Epithelial cell of proximal tubule (primary cell): ENCODE results near the gene HSPA6. TPM values are rescaled to one million over a fixed set of nuclear protein-coding genes. Genes with fewer than 3 reads are reported as not detected.
"Not testable (repeated sequence)": the region's sequence is repeated elsewhere in the genome, so short reads cannot be mapped to it uniquely, and the experiment has no call there.

ENCODE experiments used
- DNase-seq: peaks from one replicate; pipeline ENCODE4 v3.0.0-alpha.2; 2011; ENCODE audit warnings: low read depth
- H3K4me3 ChIP-seq: 2 replicates; pipeline ENCODE4 v1.5.1; 2011; ENCODE audit warnings: low read depth, mild to moderate bottlenecking, low read length
- CTCF ChIP-seq: conservative IDR thresholded peaks from 2 replicates; pipeline ENCODE4 v1.5.1; 2012; ENCODE audit warnings: low read depth, mild to moderate bottlenecking, low read length
- total RNA-seq: library from RNA; depleted of rRNA; stranded (reverse); fragments of >200 nt; gene quantifications from 2 replicates; pipeline ENCODE4 v1.2.3, GENCODE V29; 2015

HSPA6 gene
- total RNA-seq, 1 donor from 2014 or later: 0.12 TPM

DNA sequence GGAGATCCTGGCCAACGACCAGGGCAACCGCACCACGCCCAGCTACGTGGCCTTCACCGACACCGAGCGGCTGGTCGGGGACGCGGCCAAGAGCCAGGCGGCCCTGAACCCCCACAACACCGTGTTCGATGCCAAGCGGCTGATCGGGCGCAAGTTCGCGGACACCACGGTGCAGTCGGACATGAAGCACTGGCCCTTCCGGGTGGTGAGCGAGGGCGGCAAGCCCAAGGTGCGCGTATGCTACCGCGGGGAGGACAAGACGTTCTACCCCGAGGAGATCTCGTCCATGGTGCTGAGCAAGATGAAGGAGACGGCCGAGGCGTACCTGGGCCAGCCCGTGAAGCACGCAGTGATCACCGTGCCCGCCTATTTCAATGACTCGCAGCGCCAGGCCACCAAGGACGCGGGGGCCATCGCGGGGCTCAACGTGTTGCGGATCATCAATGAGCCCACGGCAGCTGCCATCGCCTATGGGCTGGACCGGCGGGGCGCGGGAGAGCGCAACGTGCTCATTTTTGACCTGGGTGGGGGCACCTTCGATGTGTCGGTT is 477 bp downstream of the HSPA6 start:
- peak overlapping the region; percentile 28 for H3K4me3 ChIP-seq
- DNase-seq: not testable (repeated sequence)

- H3K4me3 ChIP-seq, DNase-seq: not testable (repeated sequence)
These were observed 981 bp downstream of the HSPA6 start for GRCh38 chr1:161525321-161525720.

DNA sequence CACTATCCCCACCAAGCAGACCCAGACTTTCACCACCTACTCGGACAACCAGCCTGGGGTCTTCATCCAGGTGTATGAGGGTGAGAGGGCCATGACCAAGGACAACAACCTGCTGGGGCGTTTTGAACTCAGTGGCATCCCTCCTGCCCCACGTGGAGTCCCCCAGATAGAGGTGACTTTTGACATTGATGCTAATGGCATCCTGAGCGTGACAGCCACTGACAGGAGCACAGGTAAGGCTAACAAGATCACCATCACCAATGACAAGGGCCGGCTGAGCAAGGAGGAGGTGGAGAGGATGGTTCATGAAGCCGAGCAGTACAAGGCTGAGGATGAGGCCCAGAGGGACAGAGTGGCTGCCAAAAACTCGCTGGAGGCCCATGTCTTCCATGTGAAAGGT is 1.6 kb downstream of the HSPA6 start:
- H3K4me3 ChIP-seq, DNase-seq: not testable (repeated sequence)

- H3K4me3 ChIP-seq: not testable (repeated sequence)
These were observed 4.2 kb downstream of the HSPA6 start for GRCh38 chr1:161528550-161528949.

GRCh38 chr1:161529463-161530104 is 5.2 kb downstream of the HSPA6 start:
- peak overlapping the region; percentile 62 for H3K4me3 ChIP-seq
- DNase-seq: not testable (repeated sequence)

More at GRCh38 chr1:161528550-161528949, 4.2 kb downstream of the HSPA6 start:
- DNase-seq: not testable (repeated sequence)

DNA sequence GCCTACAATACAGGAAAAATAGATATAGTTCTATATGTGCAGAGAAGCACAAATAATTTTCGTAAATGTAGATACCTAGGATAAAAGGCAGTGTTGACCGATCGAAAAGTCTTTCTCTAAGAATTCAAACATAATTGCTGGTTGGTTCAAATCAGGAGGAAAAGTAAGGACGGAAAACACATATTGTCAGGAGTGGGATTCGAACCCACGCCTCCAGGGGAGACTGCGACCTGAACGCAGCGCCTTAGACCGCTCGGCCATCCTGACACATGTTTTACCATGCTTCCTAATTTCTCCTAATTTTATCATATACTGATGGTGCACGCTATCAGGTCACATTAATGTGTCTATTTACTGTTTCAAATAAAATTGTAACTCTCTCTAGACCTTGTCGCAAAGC is 5.8 kb downstream of the HSPA6 start:
- not testable (repeated sequence) for DNase-seq
- peak overlapping the region; percentile 62 for H3K4me3 ChIP-seq

DNA sequence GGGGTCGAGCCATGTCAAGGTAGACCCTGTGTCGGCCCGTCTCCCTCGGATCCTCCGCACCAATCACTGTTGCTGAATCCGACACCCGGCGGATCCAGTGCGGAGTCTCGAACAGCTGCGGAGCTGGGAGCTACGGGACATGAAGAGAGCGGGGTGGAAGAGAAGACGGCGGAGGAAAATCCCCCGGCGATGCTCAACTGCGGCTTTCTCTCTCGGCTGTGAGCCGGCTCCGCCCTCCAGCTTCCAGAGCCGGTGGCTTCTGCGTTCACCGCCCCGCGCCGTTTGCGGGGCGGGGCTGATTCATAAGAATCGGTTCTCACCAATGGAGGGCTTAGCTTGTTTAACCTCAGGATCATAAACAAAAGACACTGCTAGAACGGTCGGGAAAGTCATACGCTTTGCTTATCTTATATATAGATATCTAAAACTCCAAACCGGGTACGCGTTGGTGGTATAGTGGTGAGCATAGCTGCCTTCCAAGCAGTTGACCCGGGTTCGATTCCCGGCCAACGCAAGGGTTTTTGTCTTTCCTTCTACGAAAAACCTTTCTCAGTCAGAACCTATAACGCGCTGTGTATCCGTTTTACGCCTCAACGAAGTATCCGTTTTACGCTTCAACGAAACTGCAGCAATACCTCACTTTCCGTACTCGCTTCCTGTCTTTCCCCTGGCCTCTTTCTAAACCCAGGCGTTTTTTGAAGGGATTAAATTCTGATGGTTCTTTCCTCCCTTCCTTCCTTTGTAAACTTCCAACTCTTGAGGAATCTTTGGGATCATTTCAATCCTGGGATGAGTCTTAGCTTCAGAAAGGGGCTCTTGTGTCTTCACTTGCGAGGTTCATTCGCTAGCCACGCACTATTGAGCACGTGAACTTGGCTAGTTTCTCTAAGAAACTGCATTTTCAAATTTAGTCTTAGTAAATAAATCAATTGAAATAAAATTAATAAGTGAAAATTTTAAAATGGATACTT is 6.6 kb downstream of the HSPA6 start:
- peak; percentile 71 for DNase-seq
- peak overlapping the region; percentile 62 for H3K4me3 ChIP-seq

DNA sequence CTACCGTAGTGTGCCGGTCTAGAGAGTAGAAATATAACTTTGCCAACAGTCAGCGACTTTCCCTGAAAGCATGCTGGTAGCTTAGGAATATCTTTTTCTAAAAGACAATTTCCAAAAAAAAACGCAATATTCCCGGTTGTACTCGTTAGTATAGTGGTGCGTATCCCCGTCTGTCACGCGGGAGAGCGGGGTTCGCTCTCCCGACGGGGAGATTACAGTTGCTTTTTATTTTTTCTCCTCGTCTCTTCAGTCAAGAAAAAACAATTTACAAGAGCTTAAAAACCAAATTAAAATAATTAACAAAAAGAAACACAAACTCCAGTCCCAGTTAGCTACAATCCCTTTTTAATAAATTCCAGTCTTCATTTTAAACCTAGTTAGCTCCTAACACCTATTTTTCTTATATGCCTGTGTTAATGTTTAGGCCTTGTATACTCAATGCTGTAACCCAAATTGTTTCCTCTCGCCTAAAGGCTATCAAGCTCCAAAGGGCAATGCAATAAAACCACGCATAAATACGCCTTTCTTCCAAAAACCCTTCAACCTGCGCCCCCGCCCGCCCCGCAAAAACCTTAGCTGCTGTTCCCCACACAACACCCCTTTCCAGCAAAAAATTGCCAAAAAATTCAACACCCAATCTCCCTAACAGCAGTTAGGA is 7.8 kb downstream of the HSPA6 start:
- no peak for DNase-seq
- TF ChIP-seq CTCF: no peak
- no peak overlapping the region for H3K4me3 ChIP-seq

GRCh38 chr1:161532644-161533567 is 8.6 kb downstream of the HSPA6 start:
- not testable (repeated sequence) for H3K4me3 ChIP-seq, DNase-seq

- DNase-seq, H3K4me3 ChIP-seq: not testable (repeated sequence)
These were observed 12.8 kb downstream of the HSPA6 start for GRCh38 chr1:161537068-161537669.

GRCh38 chr1:161538925-161539479 is 14.7 kb downstream of the HSPA6 start:
- not testable (repeated sequence) for H3K4me3 ChIP-seq, DNase-seq

DNA sequence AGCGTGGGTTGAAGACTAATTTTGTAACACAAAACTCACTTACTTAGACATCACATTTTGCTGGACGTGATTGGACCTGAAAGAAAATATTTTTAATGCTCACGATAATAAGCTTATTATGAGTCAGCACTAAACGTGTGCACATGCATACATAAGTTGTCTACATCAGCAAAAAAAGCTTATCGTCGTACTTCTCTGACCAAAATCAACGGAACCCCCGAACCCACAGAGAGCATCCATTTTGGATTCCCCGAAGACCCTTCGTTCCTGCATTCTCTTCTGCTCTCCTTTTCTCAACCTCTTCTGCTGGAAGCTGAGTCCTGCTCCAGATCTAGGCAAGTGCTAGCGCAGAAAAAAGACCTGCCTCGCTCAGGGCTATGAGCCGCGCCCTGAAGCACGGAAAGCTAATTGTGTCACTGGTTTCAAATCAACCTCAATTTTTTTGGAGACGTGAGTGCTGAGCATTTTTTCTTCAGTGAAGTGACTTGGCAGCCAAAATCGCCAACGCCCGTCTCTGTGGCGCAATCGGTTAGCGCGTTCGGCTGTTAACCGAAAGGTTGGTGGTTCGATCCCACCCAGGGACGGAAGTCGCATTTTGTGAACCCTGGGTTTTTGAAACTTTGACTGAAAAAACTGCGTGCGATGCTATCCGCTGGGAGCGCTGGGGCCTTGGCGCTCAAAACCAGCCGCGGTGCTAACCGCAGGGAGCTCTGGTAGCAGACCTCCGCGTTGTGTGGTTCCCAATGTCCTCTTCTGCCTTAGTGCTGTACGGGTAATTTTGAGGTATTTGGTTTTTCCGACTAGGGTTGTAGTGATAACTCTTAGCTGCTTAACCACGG is 15.6 kb downstream of the HSPA6 start:
- H3K4me3 ChIP-seq: peak overlapping the region; percentile 65
- DNase-seq: not testable (repeated sequence)

DNA sequence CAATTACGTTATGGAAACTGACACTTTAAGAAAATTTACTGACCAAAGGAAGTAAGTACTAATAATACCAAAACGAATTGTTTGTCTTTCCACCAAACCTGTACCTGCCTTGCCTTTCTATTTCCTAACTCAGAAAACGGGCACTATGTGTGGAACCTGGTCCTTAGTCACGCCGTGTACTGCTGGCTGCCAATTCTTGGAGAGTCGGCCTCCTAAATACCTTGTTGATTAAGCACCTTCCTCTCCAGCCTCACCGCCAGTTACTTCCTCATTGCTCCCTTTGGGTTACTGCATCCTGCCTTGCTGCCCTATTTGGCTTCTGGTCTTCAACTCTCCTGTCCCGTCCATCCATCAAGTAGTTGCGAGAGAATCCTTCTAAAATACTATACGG is 16.2 kb downstream of the HSPA6 start:
- H3K4me3 ChIP-seq, DNase-seq: not testable (repeated sequence)

- H3K4me3 ChIP-seq, DNase-seq: not testable (repeated sequence)
These were observed 17.8 kb downstream of the HSPA6 start for GRCh38 chr1:161542091-161542559.

- H3K4me3 ChIP-seq, DNase-seq: not testable (repeated sequence)
These were observed 18.8 kb downstream of the HSPA6 start for GRCh38 chr1:161543125-161543524.
